GM19324 (cell line): ENCODE results near the gene ELL.

Experiments used
- ATAC-seq: cut with Tn5 transposase; IDR thresholded peaks from one replicate; pipeline ENCODE4 v1.9.1; 2021; ENCODE audit warnings: mild to moderate bottlenecking, moderate library complexity; ENCODE audit not compliant: unreplicated experiment, low FRiP score

The ELL gene

DNA sequence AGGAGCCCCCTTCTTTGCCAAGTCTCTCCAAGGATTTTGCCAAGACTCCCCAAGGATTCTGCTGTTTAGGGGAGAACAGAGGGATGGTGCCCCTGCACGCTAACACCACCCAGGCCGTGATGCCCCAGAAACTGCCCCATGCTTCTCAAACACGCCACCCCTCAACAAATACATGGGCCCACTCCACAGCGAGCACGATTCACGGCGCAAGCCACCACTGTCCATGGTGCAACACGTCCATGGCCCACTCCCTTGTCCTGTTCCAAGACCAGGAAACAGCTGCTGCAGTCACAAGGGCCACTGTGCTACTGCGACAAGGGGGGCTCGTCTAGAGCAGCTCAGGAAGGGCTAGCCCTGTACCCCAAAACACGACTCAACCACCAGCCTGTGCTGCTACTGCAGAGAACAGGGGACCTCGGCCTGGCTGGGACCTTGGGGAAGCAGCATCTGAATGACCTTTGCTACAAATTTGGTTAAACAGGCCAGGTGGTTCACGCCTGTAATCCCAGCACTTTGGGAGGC lies 47.4 kb downstream of the ELL start:
- ATAC-seq: no peak

DNA sequence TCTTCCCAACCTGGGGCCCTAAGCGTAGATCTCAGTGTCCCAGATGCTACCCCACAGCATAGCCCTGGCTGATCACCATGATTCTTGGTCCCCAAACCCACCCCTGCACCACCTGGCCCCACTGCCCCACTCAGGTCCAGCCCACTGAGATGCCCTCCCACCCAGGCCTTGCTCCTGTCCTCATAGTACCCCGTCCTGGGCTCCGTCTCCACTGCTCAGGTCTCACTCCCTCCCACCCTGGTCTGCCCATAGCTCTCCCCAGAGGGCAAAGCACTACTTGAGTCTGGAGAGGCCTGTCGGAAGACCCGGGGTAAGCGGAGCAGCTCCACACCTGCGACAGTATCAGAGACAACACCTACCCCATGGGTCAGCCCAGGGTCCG lies 48.2 kb downstream of the ELL start:
- no peak for ATAC-seq

DNA sequence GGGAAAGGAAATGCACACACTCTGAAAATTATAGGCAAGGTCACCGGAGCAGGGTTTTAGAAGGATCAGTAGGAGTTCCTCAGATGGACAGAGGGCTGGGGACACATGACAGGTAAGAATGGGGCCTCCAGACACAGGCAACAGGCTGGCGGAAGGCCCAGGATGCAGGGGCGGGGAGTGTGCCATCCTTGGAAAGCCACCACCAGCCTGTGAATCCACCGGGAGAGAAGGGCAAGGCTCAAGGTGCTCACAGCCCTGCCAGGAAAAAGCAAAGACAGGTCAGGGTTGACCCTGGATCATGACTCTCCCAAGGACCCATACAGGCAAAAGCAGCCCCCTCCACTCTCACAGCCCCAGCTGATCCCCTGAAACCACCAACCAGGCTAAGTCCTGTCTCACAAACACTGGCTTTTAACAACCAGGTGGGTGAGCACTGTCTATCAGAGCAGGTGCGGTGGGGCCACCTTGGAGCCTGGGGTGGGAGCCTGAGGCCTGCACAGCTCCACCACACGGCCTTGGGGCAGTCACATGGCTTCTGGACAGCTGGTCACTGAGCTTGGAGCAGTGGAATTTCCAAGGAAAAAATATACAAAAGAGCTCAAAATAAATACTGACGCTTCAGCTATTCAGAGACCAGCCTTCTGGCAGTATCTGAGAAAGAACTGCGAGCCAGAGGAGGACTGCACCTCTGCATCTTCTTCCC lies 48.7 kb downstream of the ELL start:
- no peak for ATAC-seq

DNA sequence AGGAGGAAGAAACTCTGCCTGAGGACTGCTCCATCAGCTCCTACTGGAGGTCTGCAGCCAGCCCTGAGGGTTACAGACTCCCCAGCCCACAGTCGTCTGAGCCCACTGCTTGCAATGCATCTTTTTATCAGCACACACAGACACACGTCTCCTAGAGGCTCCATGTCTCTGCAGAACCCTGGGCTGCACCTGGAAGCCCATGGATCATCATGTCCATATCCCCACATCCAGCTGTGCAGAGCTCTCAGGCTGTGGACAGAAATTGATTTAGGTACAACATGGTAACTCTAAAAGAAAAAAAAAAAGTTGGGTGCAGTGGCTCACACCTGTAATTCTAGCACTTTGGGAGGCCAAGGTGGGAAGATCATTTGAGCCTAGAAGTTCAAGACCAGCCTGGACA lies 51.1 kb downstream of the ELL start:
- ATAC-seq: no peak

DNA sequence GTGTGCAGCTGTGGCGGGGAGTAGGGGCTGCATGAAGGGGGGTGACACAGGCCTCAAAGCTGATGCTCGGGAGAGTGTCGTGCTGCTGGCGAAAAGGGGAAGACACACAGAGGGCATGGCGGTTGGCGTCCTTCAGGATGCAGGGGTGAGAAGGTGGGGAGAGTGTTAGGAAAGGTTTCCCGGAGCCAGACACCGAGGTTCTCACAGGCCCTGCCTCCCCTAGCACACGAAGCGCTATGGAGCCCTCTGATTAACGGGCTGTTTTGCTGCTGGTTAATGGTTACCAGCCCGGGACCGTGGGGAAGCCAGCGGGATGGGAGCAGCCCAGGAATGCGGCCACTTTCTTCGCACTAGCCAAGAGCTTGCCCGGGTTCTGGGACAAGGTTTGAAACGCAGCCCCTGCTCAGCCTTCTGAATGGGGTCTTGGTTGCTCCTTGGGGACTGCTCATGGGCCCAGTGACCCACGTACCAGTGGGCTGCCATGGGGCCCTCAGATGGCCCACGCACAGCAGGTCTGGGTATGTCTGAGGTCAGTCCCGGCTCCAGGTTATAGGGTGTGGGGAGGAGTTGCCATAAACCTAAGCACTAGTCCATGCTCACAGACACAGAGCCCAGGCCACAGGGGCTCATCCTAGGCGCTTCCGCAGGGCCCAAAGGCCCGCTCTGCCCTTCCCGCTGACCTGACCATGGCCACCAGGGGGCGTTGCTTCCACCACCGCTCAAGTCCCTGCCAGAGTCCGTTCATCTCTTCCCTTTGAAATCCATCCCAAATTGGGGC lies 52.6 kb downstream of the ELL start:
- ATAC-seq: no peak

DNA sequence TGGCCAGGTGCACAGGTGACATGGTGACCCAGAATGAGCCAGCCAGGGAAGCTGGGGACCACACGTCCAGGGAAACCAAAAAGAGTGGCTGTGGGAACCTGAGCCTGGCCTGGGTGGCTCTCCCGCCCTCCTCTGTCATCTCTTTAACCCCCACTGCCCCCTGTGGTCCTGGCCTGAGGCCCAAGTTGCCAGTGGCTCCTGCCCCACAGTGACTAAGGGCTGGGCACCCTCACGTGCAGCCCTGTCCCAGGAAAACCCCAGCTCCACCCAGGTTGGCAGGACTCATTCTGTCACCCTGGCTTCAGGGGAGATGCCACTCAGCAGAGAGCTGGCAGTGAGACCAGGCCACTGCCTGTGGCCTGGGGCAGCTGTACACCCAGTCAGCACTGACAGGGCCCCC lies 53.4 kb downstream of the ELL start:
- ATAC-seq: no peak

DNA sequence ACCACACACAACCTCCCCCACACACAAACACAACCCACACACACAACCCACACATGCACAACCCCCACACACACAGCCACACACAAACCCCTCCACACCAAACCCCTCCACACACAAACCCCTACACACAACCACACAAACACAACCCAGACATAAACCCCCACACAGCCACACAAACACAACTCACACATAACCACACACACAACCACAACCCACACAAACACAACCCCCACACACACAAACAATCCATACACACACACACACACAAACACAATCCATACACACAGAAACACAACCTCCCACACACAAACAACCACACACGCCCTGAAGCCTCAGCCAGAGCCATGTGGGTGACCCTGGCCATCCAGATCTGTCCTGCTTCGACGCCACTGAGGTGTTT lies 53.9 kb downstream of the ELL start:
- no peak for ATAC-seq

DNA sequence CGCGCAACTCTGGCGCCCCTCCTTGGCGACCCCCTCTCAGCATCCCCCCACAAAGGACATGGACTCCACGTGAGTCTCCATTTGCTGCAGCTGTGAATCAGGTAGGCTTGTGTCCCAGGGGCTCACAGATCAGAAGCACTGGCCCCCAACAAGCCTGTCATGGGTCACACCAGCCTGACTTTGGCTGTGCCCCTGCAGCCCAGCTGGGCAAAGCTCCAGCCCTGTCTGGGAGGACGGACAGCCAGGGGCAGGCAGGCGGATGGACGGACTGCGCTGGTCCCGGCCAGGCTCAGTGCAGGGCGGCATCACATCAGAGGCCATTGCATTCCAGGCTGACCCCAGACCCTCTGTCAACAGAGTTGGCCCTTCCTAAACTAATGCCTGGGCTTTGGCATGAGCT lies 55.5 kb downstream of the ELL start:
- no peak for ATAC-seq

DNA sequence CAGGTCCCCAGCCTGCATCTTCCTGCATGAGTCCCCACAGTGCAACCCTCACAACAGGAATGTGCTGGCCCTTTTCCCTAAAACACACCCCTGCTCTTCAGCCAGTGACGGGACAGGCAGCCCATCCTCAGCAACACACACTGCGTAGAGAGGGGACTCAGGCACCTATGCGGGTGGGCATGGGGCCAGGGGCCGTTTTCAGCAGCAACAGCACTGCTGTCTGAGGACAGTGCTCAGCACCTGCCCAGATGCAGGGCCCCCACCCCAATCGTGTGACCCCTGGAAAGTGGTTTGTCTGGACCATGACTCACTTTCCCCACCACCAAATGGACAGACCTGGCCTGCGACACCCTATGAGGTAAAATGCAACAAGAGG lies 55.9 kb downstream of the ELL start:
- no peak for ATAC-seq

DNA sequence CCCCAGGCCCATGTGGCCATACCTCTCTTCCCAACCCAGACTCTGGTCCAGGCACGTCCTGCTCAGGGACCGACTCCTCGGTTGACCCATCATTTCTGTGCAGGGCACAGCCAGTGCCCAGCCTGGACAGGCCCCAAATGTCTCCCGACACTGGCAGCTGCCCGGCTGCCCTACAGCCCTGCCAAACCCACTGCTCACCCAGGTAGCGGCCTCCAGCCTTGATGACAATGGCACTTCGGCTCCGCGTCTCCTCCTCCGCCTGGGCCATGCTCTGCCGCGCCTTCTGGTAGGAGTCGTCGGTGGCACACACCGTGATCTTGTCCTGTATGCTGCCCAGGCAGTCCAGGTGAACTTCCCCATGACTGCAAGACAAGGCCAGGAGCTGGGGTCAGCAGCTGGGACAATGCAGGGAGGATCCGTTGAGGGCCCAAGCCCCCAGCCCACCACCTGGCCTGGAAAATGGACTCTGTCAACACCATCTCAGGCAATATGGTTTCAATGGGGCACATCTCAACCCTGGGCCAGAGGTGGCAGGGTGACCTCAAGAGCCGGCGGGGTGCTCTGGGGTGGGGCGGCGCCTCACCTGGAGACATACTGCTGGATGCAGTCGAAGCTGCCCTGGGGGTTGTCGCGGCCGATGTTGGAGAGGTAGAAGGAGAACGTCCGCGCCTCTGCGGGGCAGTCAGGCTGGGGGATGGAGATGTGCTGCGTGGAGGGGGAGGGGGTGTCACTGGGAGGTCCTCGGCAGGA lies 56.5 kb downstream of the ELL start:
- ATAC-seq: no peak

DNA sequence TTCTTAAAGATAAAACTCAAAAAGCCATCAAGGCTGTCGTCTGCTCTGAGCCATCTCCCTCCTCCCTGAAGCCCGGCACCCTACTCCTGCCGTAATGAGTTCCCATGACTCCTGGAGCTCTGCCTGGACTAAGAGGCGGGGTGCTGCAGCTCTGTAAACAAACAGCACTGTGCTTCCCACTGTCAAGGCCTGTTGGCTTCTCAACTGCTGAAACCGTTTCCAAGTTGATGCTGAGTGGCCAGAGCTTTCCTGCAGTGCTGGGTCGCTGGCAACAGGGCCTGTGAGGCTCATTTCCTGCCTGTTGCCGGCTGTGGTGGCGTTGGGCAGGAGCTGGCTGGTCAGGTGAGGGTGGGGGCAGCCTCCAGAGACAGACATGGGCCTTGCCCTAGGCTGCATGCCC lies 57.2 kb downstream of the ELL start:
- ATAC-seq: no peak

DNA sequence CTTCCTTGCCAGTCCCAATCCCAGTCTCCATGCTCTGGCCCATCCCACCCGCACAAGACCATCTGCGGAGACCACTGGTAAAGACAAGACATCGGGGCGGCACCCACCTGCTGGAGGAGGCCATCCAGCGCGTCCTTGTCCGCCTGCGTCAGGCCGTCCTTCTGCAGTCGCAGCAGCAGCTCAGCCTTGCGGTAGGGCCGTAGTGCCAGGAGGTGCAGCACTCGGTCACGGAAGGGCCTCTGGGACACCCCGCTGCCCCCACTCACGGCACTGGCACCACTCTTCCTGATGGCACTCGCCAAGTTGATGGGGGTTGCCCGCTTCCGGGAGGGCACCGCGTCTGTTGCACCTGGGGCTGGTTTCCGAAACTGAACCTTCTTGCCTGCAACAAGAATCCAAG lies 60.4 kb downstream of the ELL start:
- no peak for ATAC-seq

DNA sequence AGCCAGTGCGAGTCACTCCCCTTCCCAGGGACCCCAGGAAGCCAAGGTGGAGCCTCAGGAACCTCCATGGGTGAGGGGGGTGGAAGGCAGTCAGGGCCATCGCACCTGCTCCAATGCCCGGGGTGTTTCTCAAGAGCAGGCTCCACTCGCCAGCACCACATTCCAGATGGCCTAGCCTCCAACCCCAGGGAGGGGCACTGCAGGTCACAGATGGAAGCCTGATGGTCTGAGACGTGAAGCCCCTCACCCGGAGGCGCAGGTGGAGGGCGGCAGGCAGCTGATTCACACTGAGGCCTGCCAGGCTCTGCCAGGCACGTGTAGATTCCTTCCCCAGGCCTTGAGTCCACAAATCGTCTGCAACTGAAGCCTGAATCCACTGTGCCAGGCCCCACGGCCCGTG lies 61.0 kb downstream of the ELL start:
- ATAC-seq: no peak

DNA sequence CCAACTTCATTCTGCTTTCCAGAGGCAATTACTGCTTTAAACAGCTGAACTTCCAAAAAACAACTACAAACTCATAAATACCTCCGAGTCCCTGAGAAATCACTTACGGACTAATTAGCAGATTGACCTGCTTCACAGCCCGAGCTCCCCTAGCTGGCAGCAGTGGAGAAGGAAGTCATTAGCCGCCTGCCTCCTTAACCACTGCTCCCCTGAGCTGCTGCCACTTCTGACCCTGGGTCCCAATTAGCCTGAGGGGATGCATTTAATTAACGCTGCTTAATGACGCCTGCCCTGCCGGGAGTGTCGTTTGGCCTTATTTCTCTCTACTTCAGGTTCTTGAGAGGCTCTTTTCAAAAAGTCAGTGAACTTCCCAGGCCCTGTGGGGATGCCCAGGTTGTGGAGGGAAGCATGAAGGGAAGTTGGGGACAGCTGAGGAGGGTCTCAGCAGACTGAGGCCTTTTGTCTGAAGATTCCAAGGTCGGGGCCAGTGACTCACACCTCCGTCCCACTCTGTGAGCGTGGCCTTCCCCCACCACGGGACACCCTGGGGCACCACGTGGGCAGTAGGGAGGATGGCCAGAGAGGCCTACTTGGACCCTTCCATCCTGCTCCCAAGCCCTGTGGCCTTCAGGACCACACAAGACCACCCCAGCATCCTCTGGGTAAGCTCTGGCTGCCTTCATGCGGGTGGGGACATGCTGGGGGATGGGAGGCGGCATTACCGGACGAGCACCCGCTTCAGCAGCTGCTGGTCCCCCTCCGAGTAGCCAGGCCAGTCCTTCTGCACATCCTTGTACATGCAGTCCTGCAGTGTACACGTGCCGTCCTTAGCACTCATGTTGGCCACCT lies 64.2 kb downstream of the ELL start:
- no peak for ATAC-seq

DNA sequence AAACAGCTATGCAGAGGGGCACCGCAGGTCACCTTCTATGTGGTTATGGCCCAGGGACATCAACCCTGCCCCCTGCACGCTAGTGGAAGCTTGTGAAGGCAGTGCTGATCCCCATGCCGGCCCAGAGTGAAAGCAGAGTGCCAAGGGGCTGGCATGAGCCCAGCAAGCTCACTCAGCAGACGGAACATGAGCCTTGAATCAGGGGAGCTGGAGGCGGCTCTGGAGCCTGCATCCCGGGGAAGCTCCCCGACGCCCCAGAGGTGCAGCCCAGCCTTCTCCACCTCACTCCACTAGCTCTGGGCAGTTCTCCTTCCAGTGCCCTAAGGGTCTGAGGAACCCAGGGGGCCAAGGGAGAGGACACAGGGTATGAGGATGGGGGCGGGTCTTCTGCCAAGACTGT lies 64.9 kb downstream of the ELL start:
- no peak for ATAC-seq

DNA sequence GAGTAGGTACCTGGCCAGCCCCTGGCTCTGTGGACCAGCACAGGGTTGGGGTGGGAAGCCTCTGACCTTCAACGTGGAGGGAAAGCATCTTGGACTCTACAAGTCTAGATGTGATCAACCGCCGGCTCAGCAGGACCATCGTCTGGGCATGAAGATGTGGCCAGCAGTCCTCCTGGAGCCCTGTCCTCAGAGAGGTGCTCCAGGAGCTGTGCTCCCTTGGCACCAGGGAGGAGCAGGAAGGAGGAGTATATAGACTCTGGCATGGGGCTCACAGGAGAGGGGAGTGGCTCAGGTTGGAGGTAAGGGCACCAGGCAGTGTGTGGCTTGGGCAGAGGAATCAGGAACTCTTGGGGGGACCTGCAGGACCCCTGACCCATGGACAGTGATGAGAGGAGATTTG lies 65.6 kb downstream of the ELL start:
- ATAC-seq: no peak

DNA sequence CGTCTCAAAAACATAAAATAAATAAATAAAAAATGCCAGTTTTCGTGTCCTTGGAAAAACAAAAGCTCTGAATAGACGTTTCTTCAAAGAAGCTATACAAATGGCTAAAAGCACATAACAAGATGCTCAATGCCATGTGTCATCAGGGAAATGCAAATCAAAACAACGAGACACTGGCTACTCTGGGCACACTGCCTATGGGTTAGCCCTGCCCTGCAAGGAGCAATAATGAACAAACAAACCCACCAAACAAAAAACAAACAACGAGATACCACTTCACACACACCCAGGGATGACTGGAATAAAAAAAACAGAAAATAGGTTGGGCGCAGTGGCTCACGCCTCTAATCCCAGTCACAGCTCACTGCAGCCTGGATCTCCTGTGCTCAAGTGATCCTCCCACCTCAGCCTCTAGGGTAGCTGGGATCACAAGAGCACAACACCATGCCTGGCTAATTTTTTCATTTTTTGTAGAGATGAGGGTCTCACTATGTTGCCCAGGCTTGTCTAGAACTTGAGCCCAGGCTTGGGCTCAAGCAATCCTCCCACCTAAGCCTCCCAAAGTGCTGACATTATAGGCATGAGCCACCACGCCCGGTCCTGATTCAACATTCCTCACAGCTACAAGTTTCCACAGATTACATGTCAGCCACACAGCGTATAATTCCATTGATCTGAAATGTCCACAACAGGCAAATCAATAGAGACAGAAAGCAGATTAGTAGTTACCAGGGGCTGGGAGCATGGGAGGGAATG lies 68.4 kb downstream of the ELL start:
- ATAC-seq: no peak

DNA sequence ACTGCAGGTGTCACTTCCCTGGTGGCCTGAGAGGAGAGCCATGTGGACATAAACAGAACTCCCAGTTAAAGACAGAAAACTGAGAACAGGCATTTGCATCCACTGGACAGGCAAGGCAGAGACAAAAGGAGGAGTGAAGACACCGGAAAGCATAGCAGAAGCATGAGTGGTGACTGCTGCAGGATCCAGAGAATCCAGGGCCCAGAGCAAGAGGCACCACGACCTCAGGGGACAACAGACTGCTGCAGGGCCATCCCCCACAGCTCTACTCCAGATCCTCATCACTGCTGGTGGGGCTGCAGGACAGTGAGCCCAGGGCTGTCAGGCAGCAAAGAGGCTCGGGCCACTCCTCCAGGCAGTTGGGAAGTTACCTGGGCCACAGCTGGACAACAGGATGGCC lies 69.5 kb downstream of the ELL start:
- no peak for ATAC-seq

DNA sequence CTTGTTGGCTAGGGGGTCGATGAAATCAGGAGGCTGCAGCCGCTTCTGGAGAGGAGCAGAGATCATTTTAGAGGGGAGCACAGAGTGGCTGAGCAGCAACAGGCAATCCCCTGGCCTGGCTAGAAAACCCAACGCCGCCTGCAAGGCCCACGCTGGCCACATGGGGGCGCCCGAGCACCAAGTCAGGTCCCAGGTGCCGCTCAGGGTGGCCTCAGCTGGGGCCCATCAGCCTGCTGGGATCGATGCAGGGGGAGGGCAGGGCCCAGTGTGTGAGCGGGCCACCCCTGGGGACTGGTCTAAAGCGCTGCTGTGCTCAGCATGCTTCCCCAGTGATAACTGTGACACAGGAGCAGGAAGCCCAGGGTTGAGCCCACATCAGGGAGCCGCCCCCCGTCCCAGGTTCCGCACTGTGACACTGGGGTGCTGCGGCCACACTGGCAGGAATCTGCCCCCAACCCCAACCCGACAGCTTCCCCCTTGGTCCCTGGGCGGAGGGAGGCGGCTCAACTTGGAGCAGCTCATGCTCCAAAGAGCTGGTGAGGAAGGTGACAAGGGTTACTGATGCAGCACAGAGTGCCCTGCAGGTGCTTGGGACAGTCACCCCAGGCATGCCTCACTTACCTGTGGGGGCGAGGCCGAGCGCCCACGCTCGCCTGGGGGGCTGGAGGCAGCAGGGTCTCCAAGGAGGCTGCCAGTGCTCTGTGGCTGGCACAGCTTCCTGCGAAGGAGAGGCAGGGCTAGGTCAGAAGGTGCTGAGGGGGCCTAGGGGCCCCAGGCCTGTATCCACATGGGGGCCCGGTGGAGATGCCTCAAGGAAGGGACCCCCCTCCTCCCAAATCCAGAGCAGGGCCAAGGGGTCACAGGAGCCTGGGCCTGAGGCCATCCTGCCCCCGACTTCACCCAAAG lies 70.7 kb downstream of the ELL start:
- no peak for ATAC-seq
